Ishikawa (cell line): ENCODE data around the gene ZMYND8.

Source experiments
- CEBPB ChIP-seq: IDR thresholded peaks from 2 replicates; pipeline ENCODE4 v1.6.1; 2012
- EP300 ChIP-seq: IDR thresholded peaks from 2 replicates; pipeline ENCODE4 v1.6.1; 2012; ENCODE audit warnings: borderline replicate concordance
- FOXM1 ChIP-seq: IDR thresholded peaks from 2 replicates; pipeline ENCODE4 v1.6.1; 2012; ENCODE audit warnings: low read depth, borderline replicate concordance
- MAX ChIP-seq: IDR thresholded peaks from 2 replicates; pipeline ENCODE4 v1.6.1; 2012
- NFIC ChIP-seq: IDR thresholded peaks from 2 replicates; pipeline ENCODE4 v1.6.1; 2012
- RAD21 ChIP-seq: IDR thresholded peaks from 2 replicates; pipeline ENCODE4 v1.6.1; 2012; ENCODE audit warnings: low read depth
- REST ChIP-seq: IDR thresholded peaks from 2 replicates; pipeline ENCODE4 v1.6.1; 2012; ENCODE audit warnings: low read depth, mild to moderate bottlenecking
- TAF1 ChIP-seq: IDR thresholded peaks from 2 replicates; pipeline ENCODE4 v1.6.1; 2012; ENCODE audit warnings: low read depth, mild to moderate bottlenecking
- TCF12 ChIP-seq: IDR thresholded peaks from 2 replicates; pipeline ENCODE4 v1.6.1; 2012; ENCODE audit warnings: low read depth
- TEAD4 ChIP-seq: IDR thresholded peaks from 2 replicates; pipeline ENCODE4 v1.6.1; 2012
- USF1 ChIP-seq: IDR thresholded peaks from 2 replicates; pipeline ENCODE4 v1.6.1; 2012
- YY1 ChIP-seq: IDR thresholded peaks from 2 replicates; pipeline ENCODE4 v1.6.1; 2012; ENCODE audit warnings: low read depth
- ZBTB7A ChIP-seq: IDR thresholded peaks from 2 replicates; pipeline ENCODE4 v1.6.1; 2012; ENCODE audit warnings: low read depth

GRCh38 chr20:47173596-47174216 lies 182.8 kb downstream of the ZMYND8 start:
- TF ChIP-seq REST (no peak), CEBPB (no peak), EP300 (no peak), RAD21 (no peak), NFIC (no peak), ZBTB7A (no peak), YY1 (no peak), TCF12 (no peak), TAF1 (no peak), TEAD4 (no peak), USF1 (no peak), FOXM1 (no peak), MAX (no peak)
